ENCODE measurements around the gene KCNK7. TPM values are rescaled to one million over a fixed set of nuclear protein-coding genes. Genes with fewer than 3 reads are reported as not detected.

KCNK7 gene
- polyA plus RNA-seq, 3 donors: 4.3 TPM; not detected in 2

DNA sequence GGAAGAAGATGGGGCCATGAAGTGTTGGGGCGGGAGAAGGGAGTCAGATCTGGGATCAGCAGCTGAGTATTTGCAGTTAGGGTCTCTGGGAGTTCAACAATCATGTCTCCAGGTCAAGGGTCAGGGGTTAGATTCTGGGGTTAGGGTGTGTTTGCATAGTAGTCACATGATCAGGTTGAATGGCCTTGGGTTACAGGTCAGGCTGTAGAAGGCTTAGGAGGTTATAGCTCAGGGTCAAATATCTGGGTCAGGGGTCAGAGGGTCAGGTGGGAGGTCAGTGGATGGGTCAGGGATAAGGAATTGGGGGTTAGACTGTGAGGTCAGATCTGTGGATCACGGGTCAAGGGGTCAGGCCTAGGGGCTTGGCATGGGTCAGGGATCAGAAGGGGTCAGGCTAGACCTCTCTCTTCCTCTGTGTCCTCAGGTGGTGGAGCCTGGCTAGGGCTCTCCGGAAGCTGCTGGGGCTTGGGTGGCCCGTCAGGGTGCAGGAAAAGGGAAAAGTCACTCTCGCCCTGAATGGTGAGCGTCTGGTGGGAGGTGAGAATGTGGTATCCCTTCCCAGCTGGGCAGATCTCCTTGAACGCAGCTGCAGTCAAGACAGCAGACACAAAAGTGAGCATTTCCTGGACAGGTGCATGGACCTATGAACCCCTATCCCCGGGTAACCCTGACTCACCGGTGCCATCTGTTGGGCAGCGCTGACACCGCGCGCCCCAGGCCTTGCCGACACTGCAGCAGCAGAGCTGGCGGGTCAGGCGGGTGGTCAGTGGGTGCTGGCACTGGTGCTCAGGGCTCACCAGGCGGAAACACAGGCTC is 43.8 kb downstream of the KCNK7 start:
- Histone ChIP-seq H2AFZ (ENCODE audit: insufficient read depth, low read depth, low read length, poor library complexity, severe bottlenecking) (no peak overlapping the region), H3K9ac (ENCODE audit: insufficient read depth, low read length, poor library complexity, severe bottlenecking) (no peak overlapping the region), H3K4me2 (replicated peaks; ENCODE audit: extremely low read depth, low read length, poor library complexity, severe bottlenecking) (no peak overlapping the region), H3K9me3 (replicated peaks in 1 of 2; ENCODE audit: control insufficient read depth in 1 of 2, insufficient read depth in 1 of 2, low read length in 2 of 2) (no peaks in the 10 kb centered on the region), H3K4me1 (ENCODE audit: control insufficient read depth in 1 of 2, insufficient read depth in 2 of 2, low read length in 2 of 2) (peaks cover 24 to 42% of the 10 kb centered on the region in 2 donors), H3K27ac (ENCODE audit: low read depth in 1 of 2, low read length in 2 of 2) (no peak overlapping the region), H3K36me3 (replicated peaks in 1 of 2; ENCODE audit: control insufficient read depth in 1 of 2, insufficient read depth in 2 of 2, low read length in 2 of 2) (no peaks in the 10 kb centered on the region), H3K79me2 (ENCODE audit: insufficient read depth, low read length) (no peaks in the 10 kb centered on the region), H4K20me1 (ENCODE audit: insufficient read depth, low read length) (no peaks in the 10 kb centered on the region), H3K27me3 (ENCODE audit: control insufficient read depth in 2 of 2, insufficient read depth in 2 of 2, low read length in 2 of 2) (peaks cover 0 to 2% of the 10 kb centered on the region in 2 donors), H3K4me3 (replicated peaks in 1 of 3; ENCODE audit: low read depth in 2 of 3, low read length in 3 of 3) (no peak overlapping the region)
- TF ChIP-seq, protein P1, sequence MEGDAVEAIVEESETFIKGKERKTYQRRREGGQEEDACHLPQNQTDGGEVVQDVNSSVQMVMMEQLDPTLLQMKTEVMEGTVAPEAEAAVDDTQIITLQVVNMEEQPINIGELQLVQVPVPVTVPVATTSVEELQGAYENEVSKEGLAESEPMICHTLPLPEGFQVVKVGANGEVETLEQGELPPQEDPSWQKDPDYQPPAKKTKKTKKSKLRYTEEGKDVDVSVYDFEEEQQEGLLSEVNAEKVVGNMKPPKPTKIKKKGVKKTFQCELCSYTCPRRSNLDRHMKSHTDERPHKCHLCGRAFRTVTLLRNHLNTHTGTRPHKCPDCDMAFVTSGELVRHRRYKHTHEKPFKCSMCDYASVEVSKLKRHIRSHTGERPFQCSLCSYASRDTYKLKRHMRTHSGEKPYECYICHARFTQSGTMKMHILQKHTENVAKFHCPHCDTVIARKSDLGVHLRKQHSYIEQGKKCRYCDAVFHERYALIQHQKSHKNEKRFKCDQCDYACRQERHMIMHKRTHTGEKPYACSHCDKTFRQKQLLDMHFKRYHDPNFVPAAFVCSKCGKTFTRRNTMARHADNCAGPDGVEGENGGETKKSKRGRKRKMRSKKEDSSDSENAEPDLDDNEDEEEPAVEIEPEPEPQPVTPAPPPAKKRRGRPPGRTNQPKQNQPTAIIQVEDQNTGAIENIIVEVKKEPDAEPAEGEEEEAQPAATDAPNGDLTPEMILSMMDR (IDR thresholded peaks at IDR 0.05): peak; percentile 71
- peaks cover 0 to 5% of the 10 kb centered on the region in 2 donors for H3K36me3 Mint-ChIP-seq
- H3K9me3 Mint-ChIP-seq: peaks cover 0 to 2% (median 0%) of the 10 kb centered on the region in 7 donors
- H3K27me3 Mint-ChIP-seq (ENCODE audit: low read depth in 3 of 3): peaks cover 15 to 23% (median 16%) of the 10 kb centered on the region in 3 donors
- peaks cover 55% of the 10 kb centered on the region for H3K4me1 Mint-ChIP-seq
- WGBS (ENCODE audit: insufficient coverage): 53% methylated on average over 16 of the region's 17 CpGs
- intact Hi-C loops (cut with micrococcal nuclease): no loop called here
- no peak overlapping the region for H3K4me3 Mint-ChIP-seq
- peak in 2 of 3 donors; percentile 53 to 57 for DNase-seq
- H3K27ac Mint-ChIP-seq: no peak overlapping the region

DNA sequence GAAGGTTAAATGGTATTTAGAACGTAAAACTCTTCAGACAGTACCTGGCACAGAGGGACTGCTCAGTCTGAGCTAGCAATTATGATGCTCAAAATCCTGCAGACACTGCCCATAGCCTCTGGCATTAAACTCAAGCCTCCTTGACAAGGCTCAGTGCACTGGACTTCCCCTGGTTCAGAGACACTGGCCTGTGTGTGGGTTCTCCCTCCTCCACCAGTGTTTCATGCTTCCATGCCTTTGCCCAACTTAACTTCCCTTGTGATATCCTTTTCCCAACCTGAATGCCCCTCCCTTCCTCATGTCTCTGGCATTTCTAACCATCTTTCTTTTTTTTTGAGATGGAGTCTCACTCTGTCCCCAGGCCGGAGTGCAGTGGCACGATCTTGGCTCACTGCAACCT is 46.5 kb downstream of the KCNK7 start:
- Histone ChIP-seq H3K4me1 (ENCODE audit: control insufficient read depth in 1 of 2, insufficient read depth in 2 of 2, low read length in 2 of 2) (peaks cover 23 to 36% of the 10 kb centered on the region in 2 donors), H3K4me2 (replicated peaks; ENCODE audit: extremely low read depth, low read length, poor library complexity, severe bottlenecking) (no peak overlapping the region), H3K4me3 (replicated peaks in 1 of 3; ENCODE audit: low read depth in 2 of 3, low read length in 3 of 3) (no peak overlapping the region), H2AFZ (ENCODE audit: insufficient read depth, low read depth, low read length, poor library complexity, severe bottlenecking) (no peak overlapping the region), H3K27ac (ENCODE audit: low read depth in 1 of 2, low read length in 2 of 2) (no peak overlapping the region), H3K36me3 (replicated peaks in 1 of 2; ENCODE audit: control insufficient read depth in 1 of 2, insufficient read depth in 2 of 2, low read length in 2 of 2) (no peaks in the 10 kb centered on the region), H3K9me3 (replicated peaks in 1 of 2; ENCODE audit: control insufficient read depth in 1 of 2, insufficient read depth in 1 of 2, low read length in 2 of 2) (no peaks in the 10 kb centered on the region), H3K27me3 (ENCODE audit: control insufficient read depth in 2 of 2, insufficient read depth in 2 of 2, low read length in 2 of 2) (no peaks in the 10 kb centered on the region), H4K20me1 (ENCODE audit: insufficient read depth, low read length) (no peaks in the 10 kb centered on the region), H3K9ac (ENCODE audit: insufficient read depth, low read length, poor library complexity, severe bottlenecking) (no peak overlapping the region), H3K79me2 (ENCODE audit: insufficient read depth, low read length) (no peaks in the 10 kb centered on the region)
- intact Hi-C loops (cut with micrococcal nuclease): loop anchor here in 1 of 2 donors (10.0 kb wide), 1 partner anchor 66 kb away; the partner anchor contains the start of genes MAP3K11 and PCNX3
- TF ChIP-seq, protein P1 (IDR thresholded peaks at IDR 0.05): no peak
- Mint-ChIP-seq H3K36me3 (no peaks in the 10 kb centered on the region), H3K27ac (peak overlapping the region in 1 of 7 donors; percentile 43), H3K9me3 (peaks cover 0 to 2% (median 0%) of the 10 kb centered on the region in 7 donors), H3K27me3 (ENCODE audit: low read depth in 3 of 3) (peaks cover 14 to 18% (median 16%) of the 10 kb centered on the region in 3 donors), H3K4me3 (no peak overlapping the region), H3K4me1 (peaks cover 42% of the 10 kb centered on the region)
- no peak for DNase-seq
- WGBS (ENCODE audit: insufficient coverage): 89% methylated on average over 1 of the region's 3 CpGs
